Measurements from ENCODE around the gene C1QTNF9. TPM values are rescaled to one million over a fixed set of nuclear protein-coding genes. Genes with fewer than 3 reads are reported as not detected.

Gene C1QTNF9
- total and polyA plus RNA-seq, 9 of the 15 experiments (the other 6 are each of a cell fraction or from before 2014, with no cell fraction given) = not detected

DNA sequence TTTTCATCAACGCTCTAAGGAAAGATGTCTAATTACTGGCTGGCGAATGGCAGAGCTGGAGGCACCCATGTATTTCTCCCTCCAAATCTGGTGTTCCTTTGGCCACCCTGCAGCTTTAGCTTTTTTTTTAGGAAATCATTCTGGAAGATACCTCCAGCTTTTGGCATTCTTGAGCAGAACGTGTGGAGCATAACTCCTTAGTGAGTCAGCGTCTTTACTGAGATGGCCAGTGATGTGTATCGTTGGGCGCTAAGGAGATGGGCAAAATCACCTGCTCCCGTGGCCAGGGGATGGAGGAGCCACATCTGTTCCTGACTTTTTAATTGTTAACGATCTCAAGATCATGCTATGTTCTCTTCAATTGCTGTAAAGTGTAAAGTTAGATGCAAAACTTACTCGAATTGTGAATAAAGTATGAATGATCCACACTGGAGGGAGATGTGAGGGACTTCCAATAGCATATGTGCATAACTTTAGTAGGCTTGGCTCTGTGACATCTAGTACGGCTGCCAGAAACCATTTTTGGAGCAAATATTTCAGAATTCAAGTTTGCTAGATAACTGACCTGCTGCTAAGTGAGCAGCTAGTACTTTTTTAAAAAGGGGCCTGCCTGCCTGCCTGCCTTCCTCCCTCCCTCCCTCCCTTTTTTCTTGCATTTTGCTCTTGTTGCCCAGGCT is 24.4 kb upstream of the C1QTNF9 start (continued):
- TF ChIP-seq, protein P1, sequence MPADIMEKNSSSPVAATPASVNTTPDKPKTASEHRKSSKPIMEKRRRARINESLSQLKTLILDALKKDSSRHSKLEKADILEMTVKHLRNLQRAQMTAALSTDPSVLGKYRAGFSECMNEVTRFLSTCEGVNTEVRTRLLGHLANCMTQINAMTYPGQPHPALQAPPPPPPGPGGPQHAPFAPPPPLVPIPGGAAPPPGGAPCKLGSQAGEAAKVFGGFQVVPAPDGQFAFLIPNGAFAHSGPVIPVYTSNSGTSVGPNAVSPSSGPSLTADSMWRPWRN (IDR thresholded peaks at IDR 0.05; ENCODE audit: low read depth) = no peak
- TF ChIP-seq ETV5 (CRISPR knock-in tag; IDR thresholded peaks at IDR 0.05; ENCODE audit: low read depth) = no peak

DNA sequence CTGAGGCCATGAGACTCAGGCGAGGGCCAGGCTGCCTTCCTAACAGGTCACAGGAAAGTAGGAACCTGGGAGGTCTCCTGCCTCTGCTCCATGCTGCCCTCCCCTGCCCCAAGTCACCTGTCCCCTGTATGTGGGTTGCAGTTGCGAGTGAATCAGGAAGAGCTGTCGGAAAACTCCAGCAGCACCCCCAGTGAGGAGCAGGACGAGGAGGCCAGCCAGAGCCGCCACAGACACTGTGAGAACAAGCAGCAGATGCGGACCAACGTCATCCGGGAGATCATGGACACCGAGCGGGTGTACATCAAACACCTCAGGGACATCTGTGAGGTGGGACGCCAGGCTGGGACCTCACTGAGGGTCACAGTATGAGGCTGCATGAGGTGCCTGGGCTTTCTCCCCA is 22.8 kb upstream of the C1QTNF9 start:
- ATAC-seq = no peak
- CTCF ChIA-PET (ENCODE audit: low intra/inter-chr PET ratio) = interaction anchor here (0.6 kb wide), 1 partner anchor 74 kb away, joined by 3 read pairs; no protein-coding TSS in a partner anchor
- Histone ChIP-seq H3K27me3 (ENCODE audit: control insufficient read depth in 2 of 2, insufficient read depth in 2 of 2, low read length in 2 of 2) (peaks cover 7 to 25% of the 10 kb centered on the region in 2 experiments), H3K4me2 (ENCODE audit: insufficient read depth, low read length) (no peak overlapping the region), H3K9me1 (ENCODE audit: control insufficient read depth, insufficient read depth, low read length) (no peaks in the 10 kb centered on the region), H3K4me1 (replicated peaks in 1 of 2; ENCODE audit: control insufficient read depth in 2 of 2, insufficient read depth in 2 of 2, low read length in 2 of 2) (no peaks in the 10 kb centered on the region), H4K20me1 (replicated peaks; ENCODE audit: control insufficient read depth, insufficient read depth, low read length) (no peaks in the 10 kb centered on the region), H2AFZ (ENCODE audit: low read depth, low read length) (no peak overlapping the region), H3K9ac (ENCODE audit: insufficient read depth in 1 of 2, low read depth in 2 of 2, low read length in 2 of 2) (no peak overlapping the region), H3K79me2 (ENCODE audit: control insufficient read depth, insufficient read depth, low read length) (no peaks in the 10 kb centered on the region), H3K4me3 (no peak overlapping the region), H3K27ac (ENCODE audit: extremely low read depth, low read depth, low read length) (no peak overlapping the region), H3K36me3 (ENCODE audit: control insufficient read depth, insufficient read depth, low read length) (no peaks in the 10 kb centered on the region), H3K9me3 (replicated peaks; ENCODE audit: control insufficient read depth, insufficient read depth, low read depth, low read length) (no peaks in the 10 kb centered on the region)
- WGBS (ENCODE audit: insufficient coverage, low coverage, missing lambda C conversion rate) = 3% methylated on average over 8 of the region's 11 CpGs
- intact Hi-C loops (cut with micrococcal nuclease) = no loop called here
- in situ Hi-C loops (cut with MboI) = no loop called here
- POLR2A ChIA-PET = interaction anchor here (0.6 kb wide), 2 partner anchors 17 to 1405 kb away, joined by 3 read pairs; no protein-coding TSS in a partner anchor
- BruUV-seq (replicated peaks) = no TSS peak
- no peak for FAIRE-seq
- no peak for DNase-seq (ENCODE audit: extremely low read depth in 1 of 4, low spot score in 3 of 4)
- TF ChIP-seq, protein P2, sequence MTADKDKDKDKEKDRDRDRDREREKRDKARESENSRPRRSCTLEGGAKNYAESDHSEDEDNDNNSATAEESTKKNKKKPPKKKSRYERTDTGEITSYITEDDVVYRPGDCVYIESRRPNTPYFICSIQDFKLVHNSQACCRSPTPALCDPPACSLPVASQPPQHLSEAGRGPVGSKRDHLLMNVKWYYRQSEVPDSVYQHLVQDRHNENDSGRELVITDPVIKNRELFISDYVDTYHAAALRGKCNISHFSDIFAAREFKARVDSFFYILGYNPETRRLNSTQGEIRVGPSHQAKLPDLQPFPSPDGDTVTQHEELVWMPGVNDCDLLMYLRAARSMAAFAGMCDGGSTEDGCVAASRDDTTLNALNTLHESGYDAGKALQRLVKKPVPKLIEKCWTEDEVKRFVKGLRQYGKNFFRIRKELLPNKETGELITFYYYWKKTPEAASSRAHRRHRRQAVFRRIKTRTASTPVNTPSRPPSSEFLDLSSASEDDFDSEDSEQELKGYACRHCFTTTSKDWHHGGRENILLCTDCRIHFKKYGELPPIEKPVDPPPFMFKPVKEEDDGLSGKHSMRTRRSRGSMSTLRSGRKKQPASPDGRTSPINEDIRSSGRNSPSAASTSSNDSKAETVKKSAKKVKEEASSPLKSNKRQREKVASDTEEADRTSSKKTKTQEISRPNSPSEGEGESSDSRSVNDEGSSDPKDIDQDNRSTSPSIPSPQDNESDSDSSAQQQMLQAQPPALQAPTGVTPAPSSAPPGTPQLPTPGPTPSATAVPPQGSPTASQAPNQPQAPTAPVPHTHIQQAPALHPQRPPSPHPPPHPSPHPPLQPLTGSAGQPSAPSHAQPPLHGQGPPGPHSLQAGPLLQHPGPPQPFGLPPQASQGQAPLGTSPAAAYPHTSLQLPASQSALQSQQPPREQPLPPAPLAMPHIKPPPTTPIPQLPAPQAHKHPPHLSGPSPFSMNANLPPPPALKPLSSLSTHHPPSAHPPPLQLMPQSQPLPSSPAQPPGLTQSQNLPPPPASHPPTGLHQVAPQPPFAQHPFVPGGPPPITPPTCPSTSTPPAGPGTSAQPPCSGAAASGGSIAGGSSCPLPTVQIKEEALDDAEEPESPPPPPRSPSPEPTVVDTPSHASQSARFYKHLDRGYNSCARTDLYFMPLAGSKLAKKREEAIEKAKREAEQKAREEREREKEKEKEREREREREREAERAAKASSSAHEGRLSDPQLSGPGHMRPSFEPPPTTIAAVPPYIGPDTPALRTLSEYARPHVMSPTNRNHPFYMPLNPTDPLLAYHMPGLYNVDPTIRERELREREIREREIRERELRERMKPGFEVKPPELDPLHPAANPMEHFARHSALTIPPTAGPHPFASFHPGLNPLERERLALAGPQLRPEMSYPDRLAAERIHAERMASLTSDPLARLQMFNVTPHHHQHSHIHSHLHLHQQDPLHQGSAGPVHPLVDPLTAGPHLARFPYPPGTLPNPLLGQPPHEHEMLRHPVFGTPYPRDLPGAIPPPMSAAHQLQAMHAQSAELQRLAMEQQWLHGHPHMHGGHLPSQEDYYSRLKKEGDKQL (CRISPR knock-in tag; IDR thresholded peaks at IDR 0.05; ENCODE audit: borderline replicate concordance) = no peak
- TF ChIP-seq DNMT1 (IDR thresholded peaks at IDR 0.05) (no peak), CC2D1A (IDR thresholded peaks at IDR 0.05) (no peak), HDAC2 (IDR thresholded peaks at IDR 0.05) (no peak)
